ENCODE data around the gene GBX1. TPM values are rescaled to one million over a fixed set of nuclear protein-coding genes. Genes with fewer than 3 reads are reported as not detected.

GBX1 gene
- total RNA-seq, 1 experiment from 2014 or later = not detected

GRCh38 chr7:151139071-151139790, 28.3 kb downstream of the GBX1 start:
- ChIA-PET POLR2A (interaction anchor here (0.9 to 1.9 kb wide), 2 partner anchors 8 to 88 kb away, joined by 3 to 5 read pairs; partner anchors contain the start of gene ABCF2), CTCF (interaction anchor here (0.7 to 4.3 kb wide), 20 partner anchors 9 to 172 kb away, joined by 3 to 59 read pairs (median 4); partner anchors contain the start of genes ABCB8, ABCF2 and GBX1)
- peaks cover 34% of the 10 kb centered on the region for H3K36me3 Mint-ChIP-seq
- no peak for DNase-seq (ENCODE audit: low spot score)
- peak overlapping the region; percentile 28 for H3K4me3 Mint-ChIP-seq
- peak; percentile 14; the same call in 1 of the 2 replicates for ATAC-seq
- TF ChIP-seq, protein P1, sequence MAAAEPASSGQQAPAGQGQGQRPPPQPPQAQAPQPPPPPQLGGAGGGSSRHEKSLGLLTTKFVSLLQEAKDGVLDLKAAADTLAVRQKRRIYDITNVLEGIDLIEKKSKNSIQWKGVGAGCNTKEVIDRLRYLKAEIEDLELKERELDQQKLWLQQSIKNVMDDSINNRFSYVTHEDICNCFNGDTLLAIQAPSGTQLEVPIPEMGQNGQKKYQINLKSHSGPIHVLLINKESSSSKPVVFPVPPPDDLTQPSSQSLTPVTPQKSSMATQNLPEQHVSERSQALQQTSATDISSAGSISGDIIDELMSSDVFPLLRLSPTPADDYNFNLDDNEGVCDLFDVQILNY (CRISPR knock-in tag; IDR thresholded peaks at IDR 0.05) = no peak
- TF ChIP-seq, protein P2, sequence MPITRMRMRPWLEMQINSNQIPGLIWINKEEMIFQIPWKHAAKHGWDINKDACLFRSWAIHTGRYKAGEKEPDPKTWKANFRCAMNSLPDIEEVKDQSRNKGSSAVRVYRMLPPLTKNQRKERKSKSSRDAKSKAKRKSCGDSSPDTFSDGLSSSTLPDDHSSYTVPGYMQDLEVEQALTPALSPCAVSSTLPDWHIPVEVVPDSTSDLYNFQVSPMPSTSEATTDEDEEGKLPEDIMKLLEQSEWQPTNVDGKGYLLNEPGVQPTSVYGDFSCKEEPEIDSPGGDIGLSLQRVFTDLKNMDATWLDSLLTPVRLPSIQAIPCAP (CRISPR knock-in tag; IDR thresholded peaks at IDR 0.05) = no peak
- TF ChIP-seq OVOL2 (CRISPR knock-in tag; IDR thresholded peaks at IDR 0.05; ENCODE audit: borderline replicate concordance) (no peak), ZNF671 (CRISPR knock-in tag; IDR thresholded peaks at IDR 0.05) (no peak), TEAD1 (CRISPR knock-in tag; IDR thresholded peaks at IDR 0.05) (no peak), JUN (CRISPR knock-in tag; IDR thresholded peaks at IDR 0.05) (no peak), MYBL2 (CRISPR knock-in tag; IDR thresholded peaks at IDR 0.05) (no peak), ZSCAN18 (CRISPR knock-in tag; IDR thresholded peaks at IDR 0.05) (no peak)
- TF ChIP-seq, protein P3, sequence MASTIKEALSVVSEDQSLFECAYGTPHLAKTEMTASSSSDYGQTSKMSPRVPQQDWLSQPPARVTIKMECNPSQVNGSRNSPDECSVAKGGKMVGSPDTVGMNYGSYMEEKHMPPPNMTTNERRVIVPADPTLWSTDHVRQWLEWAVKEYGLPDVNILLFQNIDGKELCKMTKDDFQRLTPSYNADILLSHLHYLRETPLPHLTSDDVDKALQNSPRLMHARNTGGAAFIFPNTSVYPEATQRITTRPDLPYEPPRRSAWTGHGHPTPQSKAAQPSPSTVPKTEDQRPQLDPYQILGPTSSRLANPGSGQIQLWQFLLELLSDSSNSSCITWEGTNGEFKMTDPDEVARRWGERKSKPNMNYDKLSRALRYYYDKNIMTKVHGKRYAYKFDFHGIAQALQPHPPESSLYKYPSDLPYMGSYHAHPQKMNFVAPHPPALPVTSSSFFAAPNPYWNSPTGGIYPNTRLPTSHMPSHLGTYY (CRISPR knock-in tag; IDR thresholded peaks at IDR 0.05) = no peak
- peaks cover 22% of the 10 kb centered on the region for H3K4me1 Mint-ChIP-seq
- H3K27me3 Mint-ChIP-seq (ENCODE audit: low read depth) = no peaks in the 10 kb centered on the region
- no peaks in the 10 kb centered on the region for H3K9me3 Mint-ChIP-seq
- no peak overlapping the region for H3K27ac Mint-ChIP-seq

- ATAC-seq (peak; percentile 54), DNase-seq (ENCODE audit: low spot score) (peak; percentile 60)
- Mint-ChIP-seq H3K4me3 (no peak overlapping the region), H3K4me1 (peaks cover 21% of the 10 kb centered on the region), H3K27ac (no peak overlapping the region), H3K36me3 (peaks cover 26% of the 10 kb centered on the region), H3K9me3 (no peaks in the 10 kb centered on the region), H3K27me3 (ENCODE audit: low read depth) (no peaks in the 10 kb centered on the region)
- ChIA-PET CTCF (interaction anchor here (0.5 to 4.3 kb wide), 23 partner anchors 8 to 638 kb away, joined by 3 to 59 read pairs (median 4); partner anchors contain the start of genes ABCF2 and GBX1), POLR2A (interaction anchor here (0.6 to 1.9 kb wide), 2 partner anchors 9 to 11 kb away, joined by 3 to 5 read pairs; no protein-coding TSS in a partner anchor)
- no peak for TF ChIP-seq KAT7 (CRISPR knock-in tag; IDR thresholded peaks at IDR 0.05; ENCODE audit: borderline replicate concordance)
- TF ChIP-seq CBFB (CRISPR knock-in tag; IDR thresholded peaks at IDR 0.05; ENCODE audit: low read depth) = no peak
- peak; percentile 89 for TF ChIP-seq ZNF423 (CRISPR knock-in tag; IDR thresholded peaks at IDR 0.05)
- TF ChIP-seq EMX1 (CRISPR knock-in tag; IDR thresholded peaks at IDR 0.05) = no peak
- no peak for TF ChIP-seq PRRX2 (CRISPR knock-in tag; IDR thresholded peaks at IDR 0.05)
- peak; percentile 42; the same call in 1 of the 2 replicates for TF ChIP-seq TEAD1 (CRISPR knock-in tag; IDR thresholded peaks at IDR 0.05)
- TF ChIP-seq, protein P4, sequence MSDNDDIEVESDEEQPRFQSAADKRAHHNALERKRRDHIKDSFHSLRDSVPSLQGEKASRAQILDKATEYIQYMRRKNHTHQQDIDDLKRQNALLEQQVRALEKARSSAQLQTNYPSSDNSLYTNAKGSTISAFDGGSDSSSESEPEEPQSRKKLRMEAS (CRISPR knock-in tag; IDR thresholded peaks at IDR 0.05) = peak; percentile 60
- no peak for TF ChIP-seq TCF7 (CRISPR knock-in tag; IDR thresholded peaks at IDR 0.05; ENCODE audit: low read depth)
- TF ChIP-seq NFYB (CRISPR knock-in tag; conservative IDR thresholded peaks at IDR 0.05; ENCODE audit: low read depth) = no peak
- TF ChIP-seq GABPB1 (CRISPR knock-in tag; IDR thresholded peaks at IDR 0.05) = no peak
- TF ChIP-seq, protein P5, sequence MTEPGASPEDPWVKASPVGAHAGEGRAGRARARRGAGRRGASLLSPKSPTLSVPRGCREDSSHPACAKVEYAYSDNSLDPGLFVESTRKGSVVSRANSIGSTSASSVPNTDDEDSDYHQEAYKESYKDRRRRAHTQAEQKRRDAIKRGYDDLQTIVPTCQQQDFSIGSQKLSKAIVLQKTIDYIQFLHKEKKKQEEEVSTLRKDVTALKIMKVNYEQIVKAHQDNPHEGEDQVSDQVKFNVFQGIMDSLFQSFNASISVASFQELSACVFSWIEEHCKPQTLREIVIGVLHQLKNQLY (CRISPR knock-in tag; IDR thresholded peaks at IDR 0.05) = no peak
These were observed 29.2 kb downstream of the GBX1 start for GRCh38 chr7:151138153-151138851.
